Peyer's patch (tissue), 4 donors: ENCODE results near the gene LYST. TPM values are rescaled to one million over a fixed set of nuclear protein-coding genes. Genes with fewer than 3 reads are reported as not detected.
A peak's percentile ranks its signal among the peaks of the same experiment; 100 is the strongest.

Experiments
- DNase-seq, 3 donors: peaks; one replicate each; pipeline ENCODE4 v3.0.0-alpha.2; 2017 to 2019
- H3K27ac ChIP-seq, 4 donors: fragments of 200-600 bp; sonication (generic); one replicate each; pipeline ENCODE4 v1.5.1; 2016 to 2019
- H3K27me3 ChIP-seq, 2 donors: fragments of 200-600 bp; sonication (generic); one replicate each; pipeline ENCODE4 v1.5.1; 2019
- H3K36me3 ChIP-seq, 3 donors: fragments of 200-600 bp; sonication (generic); one replicate each; pipeline ENCODE4 v1.5.1; 2016 to 2019
- H3K4me1 ChIP-seq, 4 donors: fragments of 200-600 bp; sonication (generic); one replicate each; pipeline ENCODE4 v1.5.1; 2016 to 2019
- H3K4me3 ChIP-seq, 4 donors: fragments of 200-600 bp; sonication (generic); 1 replicate in 3 of 4; 2 replicates in 1 of 4; pipeline ENCODE4 v1.5.1; 2016 to 2019; ENCODE audit warnings: mild to moderate bottlenecking in 1 of 4
- H3K9me3 ChIP-seq, 4 donors: fragments of 200-600 bp; sonication (generic); one replicate each; pipeline ENCODE4 v1.5.1; 2016 to 2019; ENCODE audit warnings: mild to moderate bottlenecking in 1 of 4
- CTCF ChIP-seq, 6 experiments: fragments of 450-650 bp in 4 of 6; fragments of 200-600 bp in 2 of 6; sonication (generic) in 1 of 6; IDR thresholded peaks; one replicate each; pipeline ENCODE4 v1.5.1; 2017 to 2019; ENCODE audit warnings: antibody characterized with exemption in 6 of 6, mild to moderate bottlenecking in 3 of 6, moderate library complexity in 1 of 6
- POLR2A ChIP-seq, 2 donors: fragments of 450-650 bp; IDR thresholded peaks; one replicate each; pipeline ENCODE4 v1.5.1; 2017; ENCODE audit warnings: antibody characterized with exemption in 2 of 2, mild to moderate bottlenecking in 2 of 2, moderate library complexity in 2 of 2
- total RNA-seq, 4 donors: library from RNA; depleted of rRNA; stranded (reverse); fragments of >200 nt; gene quantifications; one replicate each; pipeline ENCODE4 v1.1.0, GENCODE V29; 2016

LYST gene
- total RNA-seq, 4 donors from 2014 or later, result 27.8 to 68.5 (median 35.5) TPM

- TF ChIP-seq CTCF (IDR thresholded peaks at IDR 0.05) (no peak), POLR2A (IDR thresholded peaks at IDR 0.05) (no peak)
Measured at GRCh38 chr1:235892202-235892601, 25.5 kb upstream of the LYST start.

GRCh38 chr1:235888119-235888643, 21.5 kb upstream of the LYST start:
- Histone ChIP-seq H3K27me3 (no peaks in the 10 kb centered on the region), H3K9me3 (no peaks in the 10 kb centered on the region), H3K36me3 (no peaks in the 10 kb centered on the region), H3K4me1 (peaks cover 0 to 11% (median 0%) of the 10 kb centered on the region in 4 donors), H3K27ac (peak overlapping the region in 2 of 4 donors; percentile 49 to 50), H3K4me3 (peak overlapping the region in 1 of 4 donors; percentile 9)
- TF ChIP-seq POLR2A (IDR thresholded peaks at IDR 0.05) (no peak), CTCF (IDR thresholded peaks at IDR 0.05) (no peak)
- peak in 1 of 3 donors; percentile 40 for DNase-seq

More at GRCh38 chr1:235892202-235892601, 25.5 kb upstream of the LYST start:
- Histone ChIP-seq H3K4me1 (peaks cover 0 to 15% (median 0%) of the 10 kb centered on the region in 4 donors), H3K4me3 (no peak overlapping the region), H3K36me3 (no peaks in the 10 kb centered on the region), H3K27ac (no peak overlapping the region), H3K27me3 (no peaks in the 10 kb centered on the region), H3K9me3 (no peaks in the 10 kb centered on the region)
- no peak for DNase-seq

GRCh38 chr1:235887676-235888075, 21.0 kb upstream of the LYST start:
- Histone ChIP-seq H3K4me1 (peaks cover 0 to 6% (median 0%) of the 10 kb centered on the region in 4 donors), H3K27me3 (no peaks in the 10 kb centered on the region), H3K4me3 (no peak overlapping the region), H3K36me3 (no peaks in the 10 kb centered on the region), H3K27ac (peak overlapping the region in 1 of 4 donors; percentile 49), H3K9me3 (no peaks in the 10 kb centered on the region)
- no peak for TF ChIP-seq CTCF (IDR thresholded peaks at IDR 0.05)
- no peak for TF ChIP-seq POLR2A (IDR thresholded peaks at IDR 0.05)
- no peak for DNase-seq

- Histone ChIP-seq H3K36me3 (no peaks in the 10 kb centered on the region), H3K9me3 (no peaks in the 10 kb centered on the region), H3K4me3 (no peak overlapping the region), H3K4me1 (no peaks in the 10 kb centered on the region), H3K27ac (peak overlapping the region in 1 of 4 donors; percentile 1), H3K27me3 (no peaks in the 10 kb centered on the region)
- DNase-seq, result no peak
- TF ChIP-seq CTCF (IDR thresholded peaks at IDR 0.05), result no peak
- no peak for TF ChIP-seq POLR2A (IDR thresholded peaks at IDR 0.05)
Measured at GRCh38 chr1:235885655-235886262, 19.1 kb upstream of the LYST start.

GRCh38 chr1:235883261-235883927, 16.7 kb upstream of the LYST start:
- peak overlapping the region; percentile 14 to 54 (median 42) for H3K27ac ChIP-seq
- peak; percentile 47 to 82 (median 57) for DNase-seq
- no peaks in the 10 kb centered on the region for H3K27me3 ChIP-seq
- H3K9me3 ChIP-seq, result no peaks in the 10 kb centered on the region
- H3K4me3 ChIP-seq, result no peak overlapping the region
- no peaks in the 10 kb centered on the region for H3K36me3 ChIP-seq
- no peak for TF ChIP-seq POLR2A (IDR thresholded peaks at IDR 0.05)
- no peak for TF ChIP-seq CTCF (IDR thresholded peaks at IDR 0.05)
- no peaks in the 10 kb centered on the region for H3K4me1 ChIP-seq
